Measurements from ENCODE around the gene COQ9.

COQ9 gene

GRCh38 chr16:57479976-57480753 is 32.9 kb downstream of the COQ9 start:
- TF ChIP-seq EZH2 (IDR thresholded peaks at IDR 0.05; ENCODE audit: borderline replicate concordance, low read depth, low read length, severe bottlenecking), result no peak
- TF ChIP-seq CTCF (IDR thresholded peaks at IDR 0.05; ENCODE audit: borderline replicate concordance, extremely low read depth, low read length, poor library complexity, severe bottlenecking), result no peak
- Histone ChIP-seq H3K9ac (ENCODE audit: low read depth, low read length) (no peak overlapping the region), H3K27me3 (ENCODE audit: insufficient read depth, low read length, poor library complexity) (no peaks in the 10 kb centered on the region), H3K36me3 (ENCODE audit: insufficient read depth, low read length) (no peaks in the 10 kb centered on the region), H3K4me3 (ENCODE audit: low read depth in 1 of 2, low read length in 2 of 2) (no peak overlapping the region), H3K79me2 (ENCODE audit: insufficient read depth, low read length) (no peaks in the 10 kb centered on the region), H3K27ac (ENCODE audit: low read length) (no peak overlapping the region), H3K4me1 (ENCODE audit: insufficient read depth, low read length) (peaks cover 3% of the 10 kb centered on the region; the same call in 1 of the 2 replicates), H3K4me2 (ENCODE audit: insufficient read depth, low read length) (no peak overlapping the region), H4K20me1 (ENCODE audit: insufficient read depth, low read length) (peaks cover 10% of the 10 kb centered on the region; the same call in 1 of the 2 replicates), H3K9me3 (ENCODE audit: insufficient read depth, low read length, severe bottlenecking) (no peaks in the 10 kb centered on the region), H2AFZ (ENCODE audit: low read depth, low read length) (no peak overlapping the region)
- no peak for DNase-seq
- ATAC-seq (ENCODE audit: insufficient read depth, low read depth), result no peak

DNA sequence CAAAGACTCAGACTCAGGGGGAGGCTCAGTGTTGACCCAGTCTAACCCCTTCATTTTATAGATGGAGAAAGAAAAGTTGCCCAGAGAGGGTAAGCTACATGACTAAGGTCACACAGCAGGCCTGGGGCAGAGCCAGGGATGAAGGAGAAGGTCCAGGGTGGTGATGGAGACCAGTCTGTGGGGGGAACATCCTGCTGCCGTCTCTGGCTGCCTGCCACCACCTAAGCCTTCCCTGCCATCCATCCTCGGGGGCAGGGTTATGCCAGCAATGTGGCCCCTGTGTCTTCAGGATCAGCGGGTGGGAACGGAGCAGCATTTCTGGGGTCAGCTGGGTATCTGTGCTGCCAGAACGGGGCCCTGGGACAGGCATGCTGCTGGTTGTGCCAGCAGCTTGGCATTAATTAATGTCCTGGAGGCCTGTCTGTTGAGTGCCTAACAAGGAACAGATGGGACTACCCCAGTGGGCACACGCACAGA is 33.5 kb downstream of the COQ9 start:
- H3K27ac ChIP-seq (ENCODE audit: low read length), result no peak overlapping the region
- no peaks in the 10 kb centered on the region for H3K27me3 ChIP-seq (ENCODE audit: insufficient read depth, low read length, poor library complexity)
- no peak for DNase-seq
- peaks cover 9% of the 10 kb centered on the region for H3K4me1 ChIP-seq (ENCODE audit: insufficient read depth, low read length)
- no peak overlapping the region for H3K9ac ChIP-seq (ENCODE audit: low read depth, low read length)
- ATAC-seq (ENCODE audit: insufficient read depth, low read depth), result no peak
- H3K9me3 ChIP-seq (ENCODE audit: insufficient read depth, low read length, severe bottlenecking), result no peaks in the 10 kb centered on the region
- TF ChIP-seq EZH2 (IDR thresholded peaks at IDR 0.05; ENCODE audit: borderline replicate concordance, low read depth, low read length, severe bottlenecking), result no peak
- no peak for TF ChIP-seq CTCF (IDR thresholded peaks at IDR 0.05; ENCODE audit: borderline replicate concordance, extremely low read depth, low read length, poor library complexity, severe bottlenecking)
- no peak overlapping the region for H3K4me3 ChIP-seq (ENCODE audit: low read depth in 1 of 2, low read length in 2 of 2)
- H2AFZ ChIP-seq (ENCODE audit: low read depth, low read length), result no peak overlapping the region
- no peaks in the 10 kb centered on the region for H3K79me2 ChIP-seq (ENCODE audit: insufficient read depth, low read length)
- no peaks in the 10 kb centered on the region for H3K36me3 ChIP-seq (ENCODE audit: insufficient read depth, low read length)
- peaks cover 15% of the 10 kb centered on the region; the same call in 1 of the 2 replicates for H4K20me1 ChIP-seq (ENCODE audit: insufficient read depth, low read length)
- no peak overlapping the region for H3K4me2 ChIP-seq (ENCODE audit: insufficient read depth, low read length)

- Histone ChIP-seq H3K27ac (ENCODE audit: low read length) (no peak overlapping the region), H3K27me3 (ENCODE audit: insufficient read depth, low read length, poor library complexity) (no peaks in the 10 kb centered on the region), H3K4me1 (ENCODE audit: insufficient read depth, low read length) (peaks cover 13% of the 10 kb centered on the region), H4K20me1 (ENCODE audit: insufficient read depth, low read length) (peaks cover 15% of the 10 kb centered on the region; the same call in 1 of the 2 replicates), H3K36me3 (ENCODE audit: insufficient read depth, low read length) (no peaks in the 10 kb centered on the region), H3K9me3 (ENCODE audit: insufficient read depth, low read length, severe bottlenecking) (no peaks in the 10 kb centered on the region), H3K79me2 (ENCODE audit: insufficient read depth, low read length) (no peaks in the 10 kb centered on the region), H3K4me2 (ENCODE audit: insufficient read depth, low read length) (no peak overlapping the region), H3K9ac (ENCODE audit: low read depth, low read length) (no peak overlapping the region), H3K4me3 (ENCODE audit: low read depth in 1 of 2, low read length in 2 of 2) (no peak overlapping the region), H2AFZ (ENCODE audit: low read depth, low read length) (no peak overlapping the region)
- DNase-seq, result no peak
- TF ChIP-seq CTCF (IDR thresholded peaks at IDR 0.05; ENCODE audit: borderline replicate concordance, extremely low read depth, low read length, poor library complexity, severe bottlenecking) (no peak), EZH2 (IDR thresholded peaks at IDR 0.05; ENCODE audit: borderline replicate concordance, low read depth, low read length, severe bottlenecking) (no peak)
- ATAC-seq (ENCODE audit: insufficient read depth, low read depth), result no peak
These were observed 34.1 kb downstream of the COQ9 start for GRCh38 chr16:57481421-57481820.

Measured in DND-41 (cell line).